Measurements from ENCODE around the gene GPR132. TPM values are rescaled to one million over a fixed set of nuclear protein-coding genes. Genes with fewer than 3 reads are reported as not detected.

The GPR132 gene
- total and polyA plus RNA-seq, 2 experiments from 2014 or later = 0.14 TPM; not detected in 1

GRCh38 chr14:105025429-105025828 lies 39.8 kb downstream of the GPR132 start:
- Mint-ChIP-seq H3K36me3 (ENCODE audit: low read depth) (no peaks in the 10 kb centered on the region), H3K27ac (no peak overlapping the region), H3K4me1 (peaks cover 19% of the 10 kb centered on the region), H3K9me3 (no peaks in the 10 kb centered on the region), H3K4me3 (no peak overlapping the region), H3K27me3 (ENCODE audit: insufficient read depth, low read depth, poor library complexity) (peaks cover 12% of the 10 kb centered on the region)
- no peak overlapping the region for H3K27ac ChIP-seq (ENCODE audit: low read depth)
- peaks cover 5% of the 10 kb centered on the region; the same call in 1 of the 2 replicates for H3K4me1 ChIP-seq (ENCODE audit: insufficient read depth)
- peaks cover 17% of the 10 kb centered on the region for H3K79me2 ChIP-seq (replicated peaks; ENCODE audit: insufficient read depth)
- TF ChIP-seq NANOG (IDR thresholded peaks at IDR 0.05; ENCODE audit: borderline replicate concordance) (no peak), CTCF (conservative IDR thresholded peaks at IDR 0.05; ENCODE audit: low read depth in 2 of 2) (no peak), JUNB (IDR thresholded peaks at IDR 0.05; ENCODE audit: unreplicated experiment) (no peak), EZH2 (IDR thresholded peaks at IDR 0.05; ENCODE audit: low read depth, unreplicated experiment) (no peak), CREB1 (CRISPR knock-in tag; IDR thresholded peaks at IDR 0.05; ENCODE audit: low read depth) (no peak), EZH2phosphoT487 (IDR thresholded peaks at IDR 0.05; ENCODE audit: unreplicated experiment) (no peak), ZNF462 (CRISPR knock-in tag; IDR thresholded peaks at IDR 0.05) (no peak), STAT1 (IDR thresholded peaks at IDR 0.05; ENCODE audit: unreplicated experiment) (no peak)
- H3K4me2 ChIP-seq = no peak overlapping the region
- DNase-seq (ENCODE audit: low spot score) = no peak
- 0 out of 2 replicates have a peak, but pooled peaks cover 4% of the 10 kb centered on the region for H4K20me1 ChIP-seq (replicated peaks; ENCODE audit: insufficient read depth)
- H2AFZ ChIP-seq = no peak overlapping the region
- no peak overlapping the region for H3K4me3 ChIP-seq
- no peak for ATAC-seq
- H3K9me2 ChIP-seq (ENCODE audit: insufficient read depth) = no peaks in the 10 kb centered on the region
- H3K36me3 ChIP-seq (ENCODE audit: insufficient read depth) = no peaks in the 10 kb centered on the region
- no peaks in the 10 kb centered on the region; the same call in 1 of the 2 replicates for H3K27me3 ChIP-seq (ENCODE audit: insufficient read depth)
- peaks cover 5% of the 10 kb centered on the region; the same call in 1 of the 2 replicates for H3F3A ChIP-seq (replicated peaks; ENCODE audit: low read depth)
